ENCODE measurements around the gene ITPRIPL1.

The ITPRIPL1 gene

DNA sequence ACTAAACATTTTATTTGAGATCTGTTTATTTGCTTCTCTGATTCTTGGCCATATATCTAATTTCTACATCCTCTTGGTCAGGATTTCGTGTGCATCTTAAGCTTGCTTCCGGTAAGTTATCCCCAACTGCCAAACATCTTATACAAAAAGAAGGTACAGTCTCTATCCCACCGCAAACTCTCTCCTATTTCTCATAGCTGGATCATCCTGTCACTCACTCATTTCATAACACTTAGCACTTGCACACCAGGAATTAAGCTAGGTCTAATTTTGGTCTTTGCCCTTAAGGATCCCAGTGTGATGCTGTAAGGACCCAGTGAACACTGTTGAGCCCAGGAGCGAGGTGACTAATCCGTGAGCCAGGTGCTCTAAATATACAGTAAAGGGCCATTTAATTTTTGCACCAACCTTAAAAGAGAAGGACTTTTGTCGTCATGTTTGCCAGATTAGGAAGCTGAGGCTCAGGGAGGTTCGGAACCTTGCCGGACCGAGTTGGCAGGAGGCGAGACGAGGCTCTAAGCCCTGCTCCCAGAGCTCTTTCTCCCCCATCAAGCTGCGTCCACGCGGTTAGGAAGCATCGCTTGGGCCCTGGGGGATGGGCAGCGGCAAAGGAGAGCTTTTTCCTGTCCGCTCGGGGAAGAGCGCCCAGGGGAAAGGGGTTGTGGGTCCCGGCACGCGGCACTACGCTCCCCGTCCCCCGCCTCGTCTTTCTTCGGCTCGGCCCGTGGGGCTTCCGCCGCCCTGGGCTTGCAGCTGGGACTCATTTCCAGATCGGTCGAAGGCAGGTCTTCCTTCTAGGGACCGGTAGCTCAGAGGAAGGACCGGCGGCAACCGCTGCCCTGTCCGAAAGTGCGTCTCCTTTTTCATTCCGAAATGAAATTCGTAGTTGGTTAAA is 4.1 kb upstream of the ITPRIPL1 start:
- DNase-seq (ENCODE audit: low spot score): no peak

DNA sequence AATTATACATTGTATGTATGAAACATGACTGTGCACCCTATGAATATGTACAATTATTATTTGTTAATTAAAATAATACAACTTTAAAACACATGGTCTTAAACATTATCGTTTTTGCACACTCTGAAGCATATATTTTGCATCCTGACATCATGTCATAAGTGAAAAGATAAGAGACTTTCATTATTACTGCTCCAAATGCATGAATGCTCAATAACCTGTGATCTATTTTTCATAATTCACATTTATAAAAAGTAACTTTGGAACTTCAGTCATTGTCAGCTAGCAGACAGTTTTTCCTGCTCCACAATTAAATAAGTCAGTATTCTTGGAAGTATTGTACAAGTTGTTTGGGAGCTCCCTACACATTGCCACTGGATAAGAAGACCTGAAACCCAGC is 1.3 kb upstream of the ITPRIPL1 start:
- no peak for DNase-seq (ENCODE audit: low spot score)

DNA sequence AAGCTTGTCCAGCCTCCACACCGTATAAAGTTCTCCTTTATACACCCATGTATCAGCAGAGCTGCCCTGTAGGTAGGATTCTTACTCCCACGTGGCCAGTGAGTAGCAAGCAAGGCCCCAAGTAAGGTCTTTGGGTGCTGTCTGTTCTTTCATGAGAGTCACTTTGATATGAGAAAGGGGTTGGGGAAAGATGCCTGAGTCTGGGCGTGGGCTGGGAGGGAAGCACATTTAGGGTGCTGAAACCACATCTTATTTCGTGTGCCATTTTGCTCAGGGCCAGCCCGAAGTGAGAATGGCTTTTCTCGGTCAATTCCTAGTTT is 436 bp upstream of the ITPRIPL1 start:
- DNase-seq (ENCODE audit: low spot score): no peak

DNA sequence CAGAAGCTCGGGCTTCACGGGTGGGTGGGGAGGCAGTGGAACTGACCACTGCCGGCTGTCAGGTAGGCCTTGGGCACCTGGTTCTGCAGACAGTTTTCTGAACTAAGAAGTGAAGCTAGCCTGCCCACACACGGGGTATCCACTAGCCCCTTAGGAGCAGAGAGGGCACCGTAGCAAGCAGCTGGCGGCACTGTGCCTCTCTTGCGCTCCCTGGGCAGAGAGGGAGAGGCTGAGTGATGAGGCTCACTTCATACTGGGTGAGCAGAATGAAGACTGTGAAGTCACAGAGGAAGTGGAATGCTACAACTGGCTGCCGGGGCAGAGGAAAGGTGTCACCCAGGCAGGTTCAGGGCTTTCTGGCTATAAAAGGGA is 753 bp downstream of the ITPRIPL1 start:
- no peak for DNase-seq (ENCODE audit: low spot score)

- no peak for DNase-seq (ENCODE audit: low spot score)
Observed at GRCh38 chr2:96326564-96326963, 1.4 kb downstream of the ITPRIPL1 start.

- no peak for DNase-seq (ENCODE audit: low spot score)
Observed at GRCh38 chr2:96326990-96327820, 2.1 kb downstream of the ITPRIPL1 start.

GRCh38 chr2:96329456-96329855 is 4.3 kb downstream of the ITPRIPL1 start:
- DNase-seq (ENCODE audit: low spot score): no peak

- DNase-seq (ENCODE audit: low spot score): no peak
Observed at GRCh38 chr2:96329874-96330273, 4.8 kb downstream of the ITPRIPL1 start.

GRCh38 chr2:96330407-96330806 is 5.3 kb downstream of the ITPRIPL1 start:
- DNase-seq (ENCODE audit: low spot score): no peak

- DNase-seq (ENCODE audit: low spot score): no peak
Observed at GRCh38 chr2:96333708-96334107, 8.6 kb downstream of the ITPRIPL1 start.

DNA sequence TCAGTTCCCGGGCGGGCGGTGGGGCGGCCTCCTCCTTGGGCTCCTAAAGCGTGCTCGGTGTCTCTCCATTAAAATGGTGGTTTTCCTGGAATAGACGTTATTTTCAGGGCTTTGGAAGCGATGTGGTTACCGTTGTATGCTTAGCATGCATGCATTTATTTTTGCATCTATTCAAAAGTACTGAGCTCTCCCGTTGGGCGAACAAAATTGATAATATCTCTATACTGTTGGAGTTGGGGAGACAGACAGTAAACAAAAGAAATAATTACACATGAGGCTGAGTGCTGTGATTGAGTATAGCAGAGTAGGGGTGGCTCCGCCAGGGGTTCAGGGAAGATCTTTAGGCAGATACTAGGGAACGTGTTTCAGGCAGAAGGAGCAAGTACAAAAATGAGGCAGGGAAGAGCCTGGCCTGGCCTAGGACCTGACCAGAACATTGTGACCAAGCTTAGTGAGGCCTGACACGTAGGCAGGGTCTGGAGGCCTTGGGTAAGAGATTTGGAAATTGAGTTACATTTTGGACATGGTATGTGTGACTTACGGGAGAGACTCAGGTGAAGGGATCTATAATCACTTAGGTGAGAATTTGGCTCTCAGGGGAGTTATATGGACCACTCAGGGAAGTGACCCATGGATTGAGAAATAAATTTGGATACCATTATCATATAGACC is 11.1 kb downstream of the ITPRIPL1 start:
- DNase-seq (ENCODE audit: low spot score): no peak

- no peak for DNase-seq (ENCODE audit: low spot score)
Observed at GRCh38 chr2:96336873-96337272, 11.8 kb downstream of the ITPRIPL1 start.

- no peak for DNase-seq (ENCODE audit: low spot score)
Observed at GRCh38 chr2:96340493-96341414, 15.6 kb downstream of the ITPRIPL1 start.

DNA sequence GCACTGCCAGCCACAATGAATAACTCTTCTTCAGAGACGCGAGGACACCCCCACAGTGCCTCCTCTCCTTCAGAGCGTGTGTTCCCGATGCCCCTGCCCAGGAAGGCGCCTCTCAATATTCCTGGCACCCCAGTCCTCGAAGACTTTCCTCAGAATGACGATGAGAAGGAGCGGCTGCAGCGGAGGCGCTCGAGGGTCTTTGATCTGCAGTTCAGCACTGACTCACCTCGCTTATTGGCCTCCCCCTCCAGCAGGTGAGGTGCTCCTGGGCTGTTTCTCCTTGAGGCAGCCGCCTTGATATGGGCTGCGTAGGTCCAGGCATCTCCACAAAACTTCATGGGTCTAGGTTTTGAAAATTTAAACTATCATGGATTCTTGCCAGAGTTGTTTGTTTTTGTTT is 16.5 kb downstream of the ITPRIPL1 start:
- DNase-seq (ENCODE audit: low spot score): no peak

DNA sequence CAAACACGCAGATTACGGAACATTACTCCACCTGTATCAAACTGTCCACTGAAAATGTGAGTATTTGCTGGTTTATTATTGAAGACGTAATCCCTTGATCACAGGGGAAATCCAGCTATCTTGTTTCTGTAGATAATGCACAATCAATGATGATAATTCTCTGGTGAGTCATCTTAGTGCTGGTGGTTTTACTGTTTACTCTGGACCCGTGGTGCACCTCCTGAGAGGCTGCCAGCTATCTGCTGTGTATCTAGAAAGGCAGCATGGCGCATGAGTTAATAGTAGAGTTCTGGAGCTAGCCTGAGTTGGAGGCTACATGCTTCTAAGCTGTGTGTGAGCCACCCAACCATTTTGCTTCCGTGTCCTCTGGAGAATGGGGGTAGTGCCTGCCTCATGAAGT is 17.0 kb downstream of the ITPRIPL1 start:
- DNase-seq (ENCODE audit: low spot score): no peak

- peak; percentile 51 for DNase-seq (ENCODE audit: low spot score)
Observed at GRCh38 chr2:96344011-96344410, 18.9 kb downstream of the ITPRIPL1 start.

DNA sequence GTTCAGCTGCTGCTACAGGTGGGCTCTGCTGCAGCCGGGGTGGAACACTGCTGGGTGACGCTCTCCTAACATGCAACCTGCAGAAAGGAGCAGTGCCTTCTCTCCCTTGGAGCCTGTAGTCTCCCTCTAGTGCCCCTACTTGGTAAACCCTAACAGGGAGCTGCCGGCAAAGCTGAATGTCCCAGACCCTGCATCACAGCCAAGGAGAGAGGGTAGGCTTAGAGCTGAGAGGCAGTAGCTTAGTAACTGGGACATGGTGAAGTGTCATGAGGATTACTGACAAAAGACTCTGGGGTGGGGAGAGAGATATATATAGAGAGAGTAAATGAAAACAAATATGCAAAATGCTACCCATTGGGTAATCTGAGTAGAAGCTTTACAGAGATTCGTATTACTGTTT is 20.3 kb downstream of the ITPRIPL1 start:
- DNase-seq (ENCODE audit: low spot score): no peak

DNA sequence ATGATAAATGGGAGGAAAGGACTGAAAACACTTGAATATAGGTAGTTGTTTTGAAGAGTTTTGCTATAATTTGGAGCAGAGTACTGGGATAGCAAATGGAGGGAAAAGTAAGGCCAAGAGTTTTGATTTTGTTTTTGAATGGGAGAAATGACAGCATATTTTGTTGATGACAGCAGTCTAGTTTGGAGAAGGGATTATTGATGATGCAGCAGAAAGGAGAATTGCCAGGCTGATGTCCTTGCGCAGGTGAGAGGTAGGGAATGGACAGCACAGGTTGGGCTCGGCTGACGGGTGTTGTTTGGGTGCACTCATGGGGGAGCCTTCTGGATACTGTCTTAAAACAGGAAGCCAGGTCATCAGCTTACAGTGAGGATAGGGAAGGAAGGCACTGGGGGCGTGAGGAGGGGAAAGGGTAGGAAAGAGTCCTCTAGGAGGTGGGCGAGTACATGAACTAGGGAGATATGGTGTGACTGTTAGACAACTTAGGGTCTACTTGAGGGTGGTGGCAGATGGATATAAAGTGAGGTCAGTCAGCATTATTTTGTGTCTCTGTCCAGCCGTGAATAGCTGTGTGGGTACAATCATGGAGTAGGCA is 20.8 kb downstream of the ITPRIPL1 start:
- no peak for DNase-seq (ENCODE audit: low spot score)

- DNase-seq (ENCODE audit: low spot score): no peak
Observed at GRCh38 chr2:96347395-96347794, 22.3 kb downstream of the ITPRIPL1 start.

DNA sequence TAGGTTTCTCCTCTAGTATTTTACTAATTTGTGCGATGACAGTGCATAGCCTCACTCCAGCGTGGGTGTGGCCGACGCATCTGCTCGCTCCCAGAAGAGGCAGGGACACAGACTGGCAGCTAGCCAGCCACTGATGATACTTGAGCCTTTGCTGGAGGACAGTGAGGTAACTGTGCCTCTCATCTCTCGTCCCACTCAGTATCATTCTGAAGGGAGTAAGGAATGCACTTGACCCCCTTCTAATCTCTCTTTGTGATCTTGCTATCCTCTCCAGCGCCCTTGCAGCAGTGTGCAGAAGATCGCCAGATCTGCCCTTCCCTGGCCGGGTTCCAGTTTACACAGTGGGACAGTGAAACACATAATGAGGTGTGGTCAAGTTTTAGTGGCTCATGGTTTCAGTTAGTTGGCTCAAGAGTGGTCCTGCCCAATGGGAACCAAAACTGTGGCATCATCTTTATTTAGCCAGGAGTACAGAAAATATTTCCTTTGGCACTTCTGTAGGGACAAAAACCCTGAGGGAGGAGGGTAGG is 28.0 kb downstream of the ITPRIPL1 start:
- peak; percentile 41 for DNase-seq (ENCODE audit: low spot score)

DNA sequence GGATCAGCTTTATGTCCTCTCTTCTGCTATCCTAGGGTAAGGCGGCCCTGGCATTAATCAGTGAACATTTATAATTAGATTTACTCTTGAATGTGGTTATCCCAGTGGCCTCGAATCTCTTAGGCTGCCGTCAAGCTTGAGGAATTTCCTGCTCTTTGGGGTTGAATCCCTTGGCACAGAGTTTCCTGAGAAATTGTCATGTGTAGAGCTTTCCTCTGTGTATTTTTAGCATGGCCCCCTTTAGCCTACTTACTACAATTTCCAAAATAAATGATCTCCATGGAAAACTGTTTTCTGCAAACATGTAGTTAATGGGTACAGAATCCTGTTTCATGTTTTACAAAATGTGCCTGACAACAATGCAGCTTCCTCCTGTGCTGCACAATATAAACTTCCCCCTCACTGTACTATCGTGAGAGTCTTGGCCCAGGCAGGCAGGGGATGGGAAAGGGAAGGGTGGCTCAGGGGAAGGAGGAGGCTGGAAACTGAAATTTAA is 28.5 kb downstream of the ITPRIPL1 start:
- no peak for DNase-seq (ENCODE audit: low spot score)

Measured in globus pallidus (tissue), 1 donor.